ENCODE measurements around the gene PODXL2. TPM values are rescaled to one million over a fixed set of nuclear protein-coding genes. Genes with fewer than 3 reads are reported as not detected.

The PODXL2 gene
- total and polyA plus RNA-seq, 2 of the 8 experiments (the other 6 are each of a cell fraction or from before 2014, with no cell fraction given) = 27.6 to 31.6 TPM

GRCh38 chr3:127718916-127719290, 89.9 kb downstream of the PODXL2 start:
- Histone ChIP-seq H3K4me3 (ENCODE audit: extremely low read depth in 1 of 4, insufficient read depth in 2 of 4, low read depth in 3 of 4, low read length in 4 of 4) (no peak overlapping the region), H3K36me3 (ENCODE audit: control insufficient read depth in 2 of 4, insufficient read depth in 4 of 4, low read length in 3 of 4) (no peaks in the 10 kb centered on the region), H3K27ac (ENCODE audit: low read depth, low read length) (no peak overlapping the region), H2BK120ac (replicated peaks; ENCODE audit: low read depth, low read length) (no peak overlapping the region), H3K79me2 (ENCODE audit: control insufficient read depth in 1 of 2, insufficient read depth in 2 of 2, low read length in 2 of 2) (no peaks in the 10 kb centered on the region), H4K5ac (ENCODE audit: insufficient read length, low read depth, low read length) (no peak overlapping the region), H3K9me3 (ENCODE audit: insufficient read depth in 2 of 2, low read depth in 1 of 2, low read length in 1 of 2) (no peaks in the 10 kb centered on the region), H2BK12ac (ENCODE audit: low read depth, low read length) (no peak overlapping the region), H4K20me1 (replicated peaks in 1 of 2; ENCODE audit: control insufficient read depth in 1 of 2, insufficient read depth in 2 of 2, low read length in 2 of 2) (no peaks in the 10 kb centered on the region), H3K56ac (replicated peaks; ENCODE audit: insufficient read length, low read depth, low read length) (no peak overlapping the region), H3K9ac (replicated peaks in 1 of 4; ENCODE audit: extremely low read depth in 1 of 4, low read depth in 3 of 4, low read length in 3 of 4) (no peak overlapping the region), H3K4me1 (replicated peaks in 1 of 4; ENCODE audit: control insufficient read depth in 3 of 4, insufficient read depth in 4 of 4, low read length in 3 of 4) (peaks cover 0 to 17% (median 7%) of the 10 kb centered on the region in 4 experiments; a peak in 5 of 7 replicates), H2BK20ac (ENCODE audit: low read length) (no peak overlapping the region), H3K4ac (replicated peaks; ENCODE audit: insufficient read length, low read depth, low read length) (no peak overlapping the region), H2BK5ac (ENCODE audit: low read depth, low read length) (no peak overlapping the region), H3K18ac (ENCODE audit: extremely low read depth, low read length) (no peak overlapping the region), H3K23ac (ENCODE audit: insufficient read length) (no peak overlapping the region), H3K27me3 (replicated peaks in 1 of 4; ENCODE audit: control insufficient read depth in 3 of 4, extremely low read depth in 1 of 4, insufficient read depth in 3 of 4, low read length in 3 of 4) (no peaks in the 10 kb centered on the region), H3K14ac (ENCODE audit: insufficient read length) (no peak overlapping the region), H4K8ac (ENCODE audit: extremely low read depth, insufficient read depth, low read length) (no peak overlapping the region; the same call in 1 of the 2 replicates), H2AK5ac (ENCODE audit: low read depth, low read length) (no peak overlapping the region), H3K79me1 (ENCODE audit: low read depth, low read length) (no peaks in the 10 kb centered on the region), H4K91ac (replicated peaks; ENCODE audit: insufficient read length, low read length) (no peak overlapping the region), H3K23me2 (ENCODE audit: low read depth, low read length) (no peaks in the 10 kb centered on the region), H3K4me2 (ENCODE audit: insufficient read depth in 1 of 2, low read depth in 2 of 2, low read length in 2 of 2) (no peak overlapping the region), H2BK15ac (ENCODE audit: low read length) (no peak overlapping the region), H2AFZ (ENCODE audit: low read length) (no peak overlapping the region)
- POLR2A ChIA-PET (ENCODE audit: partially characterized antibody) = no interaction called here
- no peak for FAIRE-seq
- no peak for DNase-seq (ENCODE audit: low read depth in 1 of 2, low spot score in 2 of 2)
- CTCF ChIA-PET (ENCODE audit: partially characterized antibody) = interaction anchor here (0.6 to 1.1 kb wide), 2 partner anchors 23 to 162 kb away, joined by 3 to 6 read pairs; no protein-coding TSS in a partner anchor
- WGBS, 2 experiments (ENCODE audit: extremely low coverage in 1 of 2, insufficient coverage in 1 of 2, insufficient read length in 1 of 2, insufficient replicate concordance in 2 of 2, low coverage in 1 of 2, low lambda C conversion rate in 2 of 2, missing lambda C conversion rate in 1 of 2) = 79% methylated on average over 3 of the region's 3 CpGs; no CpG with 5 or more reads in 1 of the 2 experiments
- TF ChIP-seq USF2 (IDR thresholded peaks at IDR 0.05; ENCODE audit: low read length) (no peak), YY1 (IDR thresholded peaks at IDR 0.05; ENCODE audit: low read depth, low read length) (no peak), CBX5 (IDR thresholded peaks at IDR 0.05; ENCODE audit: low read depth, low read length) (no peak), GTF2F1 (IDR thresholded peaks at IDR 0.05; ENCODE audit: borderline replicate concordance, low read depth, low read length) (no peak), TBP (IDR thresholded peaks at IDR 0.05; ENCODE audit: low read depth, low read length) (no peak), RBBP5 (IDR thresholded peaks at IDR 0.05; ENCODE audit: borderline replicate concordance, low read depth, low read length) (no peak), SRF (IDR thresholded peaks at IDR 0.05; ENCODE audit: low read depth, low read length) (no peak), CTBP2 (IDR thresholded peaks at IDR 0.05; ENCODE audit: borderline replicate concordance, insufficient read depth, insufficient read length, low read length) (no peak), ASH2L (IDR thresholded peaks at IDR 0.05; ENCODE audit: low read length) (no peak), RFX5 (IDR thresholded peaks at IDR 0.05; ENCODE audit: borderline replicate concordance, low read depth, low read length) (no peak), KDM1A (IDR thresholded peaks at IDR 0.05; ENCODE audit: borderline replicate concordance, low read length) (no peak), CHD2 (IDR thresholded peaks at IDR 0.05; ENCODE audit: low read length) (no peak), BACH1 (IDR thresholded peaks at IDR 0.05; ENCODE audit: low read length) (no peak), CREB1 (IDR thresholded peaks at IDR 0.05) (no peak), POLR2AphosphoS5 (IDR thresholded peaks at IDR 0.05; ENCODE audit: low read depth, low read length) (no peak)

Measured in H1 (cell line).